Muscle of arm (tissue), 12 donors: ENCODE data around the gene CACNA1I. TPM values are rescaled to one million over a fixed set of nuclear protein-coding genes. Genes with fewer than 3 reads are reported as not detected.

Source experiments
- DNase-seq: peaks from one replicate; pipeline ENCODE4 v3.0.0-alpha.2; 2013
- polyA plus RNA-seq, 12 donors: library from polyadenylated mRNA; unstranded; fragments of 120-200 nt; gene quantifications; one replicate each; pipeline ENCODE4 v1.2.1, GENCODE V29; 2013; ENCODE audit not compliant: insufficient read length in 12 of 12

The CACNA1I gene
- polyA plus RNA-seq, 12 donors = 0.03 to 0.40 (median 0.13) TPM; not detected in 2

- DNase-seq = no peak
These were observed 78.0 kb downstream of the CACNA1I start for GRCh38 chr22:39648630-39648950.

DNA sequence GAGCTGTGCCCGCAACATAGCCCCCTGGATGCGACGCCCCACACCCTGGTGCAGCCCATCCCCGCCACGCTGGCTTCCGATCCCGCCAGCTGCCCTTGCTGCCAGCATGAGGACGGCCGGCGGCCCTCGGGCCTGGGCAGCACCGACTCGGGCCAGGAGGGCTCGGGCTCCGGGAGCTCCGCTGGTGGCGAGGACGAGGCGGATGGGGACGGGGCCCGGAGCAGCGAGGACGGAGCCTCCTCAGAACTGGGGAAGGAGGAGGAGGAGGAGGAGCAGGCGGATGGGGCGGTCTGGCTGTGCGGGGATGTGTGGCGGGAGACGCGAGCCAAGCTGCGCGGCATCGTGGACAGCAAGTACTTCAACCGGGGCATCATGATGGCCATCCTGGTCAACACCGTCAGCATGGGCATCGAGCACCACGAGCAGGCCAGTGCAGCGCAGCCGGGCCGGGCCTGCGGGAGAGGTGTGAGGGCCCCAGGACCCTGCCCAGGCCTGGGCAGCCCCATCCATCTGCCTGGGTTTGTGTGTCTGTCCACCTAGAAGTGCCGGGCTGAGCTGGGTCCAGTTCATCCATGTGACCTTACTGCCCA is 79.0 kb downstream of the CACNA1I start:
- no peak for DNase-seq

DNA sequence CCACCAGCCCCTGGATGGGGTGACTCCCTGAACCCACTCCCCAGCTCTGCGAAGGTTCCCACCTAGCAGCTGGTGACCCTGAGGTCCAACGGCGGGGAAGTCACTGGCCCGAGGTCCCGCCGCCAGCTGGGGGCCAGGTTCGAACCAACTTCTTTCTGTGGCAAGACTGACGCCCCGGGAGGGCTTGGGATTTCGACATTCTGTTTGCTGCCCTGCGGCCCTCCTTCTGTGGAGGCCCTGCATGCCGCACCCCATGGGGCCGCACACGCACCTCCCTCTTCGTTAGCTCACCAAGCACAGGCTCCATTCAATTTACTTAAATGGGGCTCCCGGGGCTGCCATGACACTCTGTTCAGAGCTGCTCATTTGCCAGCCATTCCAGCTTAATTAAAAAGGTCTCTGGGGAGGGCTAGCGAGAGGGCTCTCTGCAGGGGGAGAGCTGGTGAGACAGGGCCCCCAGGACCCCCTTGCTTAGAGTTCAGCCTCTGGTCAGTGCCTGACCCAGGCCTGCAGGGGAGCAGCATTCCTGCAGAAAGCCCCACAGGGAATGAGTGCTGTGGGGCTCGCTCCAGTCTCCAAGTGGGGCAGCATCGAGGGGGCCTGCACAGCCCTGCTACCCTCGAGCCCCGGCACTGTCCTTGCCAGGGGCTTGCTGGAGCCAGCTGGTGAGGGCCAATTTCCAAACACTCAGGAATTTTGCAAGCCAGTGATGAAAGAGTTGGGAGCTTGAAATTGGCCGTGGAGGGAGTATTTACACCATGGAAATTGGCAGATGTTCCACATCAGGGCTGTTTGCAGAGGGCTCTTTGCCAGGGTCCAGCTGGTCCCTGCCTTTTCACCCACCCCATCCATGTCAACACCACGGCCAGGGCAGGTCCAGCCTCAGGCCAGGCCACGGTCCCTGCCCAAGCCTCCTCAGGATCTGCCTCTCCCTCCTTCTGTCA is 80.8 kb downstream of the CACNA1I start:
- DNase-seq = no peak

DNA sequence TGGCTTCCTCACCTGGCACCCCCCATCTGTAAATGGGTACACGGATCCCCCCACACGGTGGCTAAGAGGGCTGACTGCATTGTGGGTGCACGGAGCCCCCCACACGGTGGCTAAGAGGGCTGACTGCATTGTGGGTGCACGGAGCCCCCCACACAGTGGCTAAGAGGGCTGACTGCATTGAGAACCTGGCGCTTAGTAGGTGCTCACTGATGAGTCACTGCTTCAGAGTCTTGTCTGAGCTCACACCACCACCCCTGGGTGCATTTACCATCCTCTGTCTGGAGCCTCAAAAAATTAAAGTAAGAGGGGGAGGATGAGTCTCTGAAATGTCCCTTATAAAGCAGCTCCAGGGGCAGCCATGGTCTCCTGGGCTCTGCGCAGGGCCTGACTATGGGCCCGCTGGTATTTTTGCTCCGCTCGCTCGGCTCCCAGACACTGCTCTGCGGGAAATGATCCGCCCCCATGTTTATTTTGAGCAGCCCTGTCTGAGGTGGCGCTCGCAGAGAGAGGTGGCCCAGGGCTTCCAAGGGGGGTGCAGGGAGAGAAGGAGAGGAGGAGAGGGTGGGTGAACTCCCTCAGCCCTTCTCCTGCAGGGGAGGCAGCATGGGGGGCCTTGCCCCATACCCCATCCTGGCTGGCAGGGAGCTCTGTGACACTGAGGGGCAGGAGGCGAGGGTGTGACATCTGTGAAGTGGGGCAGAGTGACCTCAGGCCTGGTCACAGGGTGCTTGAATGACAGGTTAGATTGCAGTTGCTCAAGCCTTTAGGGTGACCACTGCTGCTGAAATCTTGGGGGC is 82.6 kb downstream of the CACNA1I start:
- no peak for DNase-seq

- no peak for DNase-seq
These were observed 83.2 kb downstream of the CACNA1I start for GRCh38 chr22:39653787-39654077.

- DNase-seq = no peak
These were observed 83.8 kb downstream of the CACNA1I start for GRCh38 chr22:39654131-39654926.

- no peak for DNase-seq
These were observed 84.5 kb downstream of the CACNA1I start for GRCh38 chr22:39655004-39655579.

DNA sequence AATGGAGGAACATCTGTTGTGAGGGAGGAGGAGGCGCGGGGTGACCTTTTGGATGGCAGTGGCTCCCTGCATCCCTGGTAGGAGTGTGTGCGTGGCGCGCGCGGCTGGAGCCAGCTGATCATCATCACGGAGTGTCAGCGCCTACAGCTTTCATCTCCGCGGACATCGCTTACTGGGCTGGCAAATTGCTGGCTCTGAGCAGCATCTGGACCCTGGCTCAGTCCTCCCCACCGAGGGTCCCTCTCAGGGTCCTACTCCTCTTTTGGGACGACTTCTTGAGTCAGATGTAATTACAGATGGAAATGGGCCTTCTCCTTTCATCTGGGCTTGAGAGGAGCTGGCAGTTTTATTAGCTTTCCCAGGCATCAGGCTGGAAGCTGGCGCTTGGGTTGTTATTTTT is 85.3 kb downstream of the CACNA1I start:
- no peak for DNase-seq

DNA sequence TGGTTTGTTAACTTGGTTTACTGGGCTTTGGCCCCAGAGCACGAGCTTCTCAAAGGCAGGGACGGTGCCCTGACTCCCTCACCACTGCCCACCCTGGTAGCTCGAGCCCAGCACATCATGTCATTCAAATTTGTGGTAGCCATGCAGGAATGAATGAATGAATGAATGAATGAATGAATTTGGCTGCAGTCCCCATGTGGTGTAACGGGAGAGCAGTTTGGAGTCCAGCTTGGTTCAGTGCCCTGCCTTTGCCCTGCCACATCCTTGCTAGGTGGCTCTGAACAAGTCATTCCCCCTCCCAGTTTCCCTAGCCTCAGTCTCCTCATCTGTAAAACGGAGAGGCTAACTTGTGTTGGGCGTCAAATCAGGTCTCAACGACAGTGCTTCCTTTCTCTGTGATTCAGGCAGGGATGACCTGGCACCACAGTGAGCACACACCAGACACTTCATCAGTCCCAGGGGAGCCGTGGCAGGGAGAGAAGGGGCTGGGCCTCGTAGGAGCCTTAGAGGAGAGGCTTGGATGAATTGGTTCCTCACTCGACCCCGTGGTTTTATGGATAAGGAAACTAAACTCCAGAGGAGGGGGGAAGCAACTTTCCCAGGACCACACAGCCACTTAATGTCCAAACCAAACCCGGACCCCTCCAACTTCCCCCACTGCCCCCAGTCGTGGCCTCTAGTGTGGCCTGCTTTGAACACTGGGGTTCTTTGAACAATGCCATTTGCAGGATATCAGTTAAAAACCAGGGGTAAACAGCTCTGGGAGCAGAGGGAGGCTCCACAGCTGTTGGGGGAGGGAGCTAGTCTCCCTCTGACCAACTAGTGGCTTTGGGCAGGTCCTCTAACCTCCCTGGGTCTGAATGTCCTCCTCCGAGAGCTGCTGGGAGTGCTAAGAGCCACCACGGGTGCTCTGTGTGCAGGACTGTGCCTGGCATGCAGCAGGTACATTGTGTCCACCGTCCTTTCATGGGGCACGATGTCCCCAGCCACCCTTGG is 86.2 kb downstream of the CACNA1I start:
- DNase-seq = no peak

GRCh38 chr22:39658367-39658766 is 87.8 kb downstream of the CACNA1I start:
- DNase-seq = no peak

DNA sequence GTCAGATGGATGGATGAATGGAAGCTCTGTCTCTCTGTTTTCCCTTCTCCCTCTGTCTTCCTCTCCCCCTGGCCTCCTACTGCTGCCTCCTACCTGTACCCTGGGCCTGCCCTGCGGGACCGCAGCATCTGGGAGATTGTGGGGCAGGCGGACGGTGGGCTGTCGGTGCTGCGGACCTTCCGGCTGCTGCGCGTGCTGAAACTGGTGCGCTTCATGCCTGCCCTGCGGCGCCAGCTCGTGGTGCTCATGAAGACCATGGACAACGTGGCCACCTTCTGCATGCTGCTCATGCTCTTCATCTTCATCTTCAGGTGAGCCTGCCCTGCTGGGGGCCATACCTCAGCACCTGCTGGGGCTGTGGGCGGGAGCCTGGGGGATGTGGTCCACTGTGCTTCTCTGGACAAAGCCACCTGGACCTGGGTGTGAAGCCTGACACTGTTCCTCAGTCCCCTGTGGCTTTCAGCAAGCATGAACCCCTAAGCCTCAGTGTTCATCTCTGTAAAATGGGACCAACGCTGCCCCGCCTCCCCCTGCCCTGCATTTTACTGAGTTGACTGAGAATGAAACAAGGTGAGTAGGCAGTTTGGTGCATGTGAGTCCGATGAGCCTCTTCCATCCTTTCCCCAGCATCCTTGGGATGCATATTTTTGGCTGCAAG is 88.4 kb downstream of the CACNA1I start:
- no peak for DNase-seq

DNA sequence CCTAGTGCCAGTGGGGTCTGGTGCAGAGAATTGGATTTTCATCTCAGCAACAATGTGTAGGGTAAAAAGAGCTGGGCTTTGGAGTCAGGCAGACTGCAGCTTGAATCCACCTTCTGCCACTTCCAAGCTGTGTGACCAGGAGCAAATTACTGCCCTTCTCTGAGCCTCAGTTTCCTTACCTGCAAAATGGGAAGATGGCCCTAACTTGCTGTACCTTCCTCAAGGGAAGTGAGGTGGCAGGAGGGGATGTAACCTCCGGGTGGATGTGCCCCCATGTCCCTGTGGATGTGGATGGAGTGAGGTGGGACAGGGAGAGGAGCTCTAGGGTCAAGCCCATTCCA is 90.9 kb downstream of the CACNA1I start:
- no peak for DNase-seq

GRCh38 chr22:39661842-39662685 is 91.5 kb downstream of the CACNA1I start:
- DNase-seq = no peak

GRCh38 chr22:39662686-39663052 is 92.1 kb downstream of the CACNA1I start:
- no peak for DNase-seq

- no peak for DNase-seq
These were observed 93.2 kb downstream of the CACNA1I start for GRCh38 chr22:39663751-39664150.

GRCh38 chr22:39664485-39665200 is 94.1 kb downstream of the CACNA1I start:
- no peak for DNase-seq

DNA sequence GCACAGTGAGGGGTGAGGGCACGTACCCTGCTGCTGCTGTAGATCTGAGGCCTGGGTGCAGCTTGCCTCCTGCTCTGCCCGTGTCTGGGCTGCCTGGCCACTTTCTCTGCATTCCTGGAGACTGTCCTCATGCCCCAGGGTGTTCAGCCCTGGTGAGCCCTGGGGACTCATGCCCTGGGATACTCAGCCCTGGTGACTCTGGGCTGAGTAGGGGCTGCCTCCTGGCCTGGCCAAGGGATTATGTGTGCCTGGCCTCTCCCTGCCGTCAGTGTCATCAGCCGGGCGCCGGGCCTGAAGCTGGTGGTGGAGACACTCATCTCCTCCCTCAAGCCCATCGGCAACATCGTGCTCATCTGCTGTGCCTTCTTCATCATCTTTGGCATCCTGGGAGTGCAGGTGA is 94.7 kb downstream of the CACNA1I start:
- no peak for DNase-seq
